OCI-LY7 (cell line): ENCODE measurements around the gene ADAR. TPM values are rescaled to one million over a fixed set of nuclear protein-coding genes. Genes with fewer than 3 reads are reported as not detected.
A peak's percentile ranks its signal among the peaks of the same experiment; 100 is the strongest.

ENCODE experiments used
- BruUV-seq: library from RNA; stranded (reverse); fragments of 400-500 nt; replicated peaks from 2 replicates; lab custom pipeline; 2021; lab: Mats Ljungman, UMichigan
- CTCF ChIA-PET: fragments of 300-600 bp; sonication (Branson Sonifier 250); formaldehyde crosslinking; loops from one replicate; lab custom pipeline; 2022; ENCODE audit warnings: antibody characterized with exemption; ENCODE audit not compliant: unreplicated experiment; lab: Charles Lee
- POLR2A ChIA-PET: fragments of 300-600 bp; sonication (Branson Sonifier 250); formaldehyde crosslinking; loops from one replicate; lab custom pipeline; 2022; ENCODE audit warnings: antibody characterized with exemption; lab: Charles Lee
- DNase-seq: peaks from one replicate; pipeline ENCODE4 v3.0.0-alpha.2; 2015; ENCODE audit warnings: low spot score
- H2AFZ ChIP-seq: fragments of 200-600 bp; sonication (generic), shearing (Covaris generic); 2 replicates; pipeline ENCODE4 v1.6.1; 2014; ENCODE audit warnings: mild to moderate bottlenecking, antibody characterized with exemption, low read length, moderate library complexity
- H3K27ac ChIP-seq: fragments of 200-600 bp; sonication (generic); 2 replicates; pipeline ENCODE4 v1.5.1; 2014; ENCODE audit warnings: mixed run types, low read depth, mild to moderate bottlenecking, moderate library complexity, low read length, inconsistent platforms; ENCODE audit not compliant: poor library complexity, severe bottlenecking
- H3K36me3 ChIP-seq: fragments of 200-600 bp; sonication (generic); 2 replicates; pipeline ENCODE4 v1.6.1; 2014; ENCODE audit warnings: mild to moderate bottlenecking, antibody characterized with exemption, low read length, moderate library complexity, mixed read lengths; ENCODE audit not compliant: insufficient read depth
- H3K4me1 ChIP-seq: fragments of 200-600 bp; sonication (generic); 2 replicates; pipeline ENCODE4 v1.5.1; 2014; ENCODE audit warnings: mild to moderate bottlenecking, low read length; ENCODE audit not compliant: insufficient read depth, poor library complexity, severe bottlenecking
- H3K4me2 ChIP-seq: fragments of 200-600 bp; sonication (generic); 2 replicates; pipeline ENCODE4 v1.6.1; 2014; ENCODE audit warnings: mild to moderate bottlenecking, low read length
- H3K4me3 ChIP-seq: fragments of 200-600 bp; sonication (generic); 2 replicates; pipeline ENCODE4 v1.5.1; 2014; ENCODE audit warnings: mild to moderate bottlenecking, low read depth, low read length; ENCODE audit not compliant: poor library complexity, severe bottlenecking
- H3K79me2 ChIP-seq: fragments of 200-600 bp; sonication (generic); 2 replicates; pipeline ENCODE4 v1.6.1; 2016; ENCODE audit warnings: low read depth, mild to moderate bottlenecking, low read length, moderate library complexity, mixed read lengths; ENCODE audit not compliant: insufficient read depth
- H3K9me2 ChIP-seq: fragments of 200-600 bp; sonication (generic); 2 replicates; pipeline ENCODE4 v1.6.1; 2016; ENCODE audit warnings: mild to moderate bottlenecking, low read length, mixed read lengths; ENCODE audit not compliant: insufficient read depth
- H3K9me3 ChIP-seq: fragments of 200-600 bp; sonication (generic); 2 replicates; pipeline ENCODE4 v1.6.1; 2014; ENCODE audit warnings: mild to moderate bottlenecking, mixed run types, low read length, mixed read lengths
- H4K20me1 ChIP-seq: fragments of 200-600 bp; sonication (generic); 2 replicates; pipeline ENCODE4 v1.6.1; 2014; ENCODE audit warnings: mild to moderate bottlenecking, antibody characterized with exemption, low read length, moderate library complexity, mixed read lengths; ENCODE audit not compliant: insufficient read depth
- EZH2phosphoT487 ChIP-seq: fragments of 200-600 bp; sonication (generic); IDR thresholded peaks from 2 replicates; pipeline ENCODE4 v1.6.1; 2018; ENCODE audit warnings: low read depth, borderline replicate concordance, mild to moderate bottlenecking, mixed run types, antibody characterized with exemption, low read length, moderate library complexity, mixed read lengths
- intact Hi-C: fragments of 100-400 bp; cut with micrococcal nuclease; formaldehyde crosslinking; loops from one replicate; pipeline ENCODE4 v1.10.0; 2022; ENCODE audit not compliant: unreplicated experiment
- total RNA-seq, 2 experiments: library from RNA; depleted of rRNA in 1 of 2; stranded (reverse); fragments of >200 nt in 1 of 2; shearing (Covaris generic) in 1 of 2; gene quantifications; 2 replicates each; pipeline ENCODE4 v1.2.3, GENCODE V29; 2014 to 2022
- TF ChIP-seq, protein P1 (sequence below): fragments of 200-600 bp; sonication (generic); conservative IDR thresholded peaks from 2 replicates; pipeline ENCODE4 v1.5.1; 2014; ENCODE audit warnings: mild to moderate bottlenecking, antibody characterized with exemption, low read length, moderate library complexity, mixed read lengths

Gene ADAR
- total RNA-seq, 2 experiments from 2014 or later: 90.2 to 139 TPM

DNA sequence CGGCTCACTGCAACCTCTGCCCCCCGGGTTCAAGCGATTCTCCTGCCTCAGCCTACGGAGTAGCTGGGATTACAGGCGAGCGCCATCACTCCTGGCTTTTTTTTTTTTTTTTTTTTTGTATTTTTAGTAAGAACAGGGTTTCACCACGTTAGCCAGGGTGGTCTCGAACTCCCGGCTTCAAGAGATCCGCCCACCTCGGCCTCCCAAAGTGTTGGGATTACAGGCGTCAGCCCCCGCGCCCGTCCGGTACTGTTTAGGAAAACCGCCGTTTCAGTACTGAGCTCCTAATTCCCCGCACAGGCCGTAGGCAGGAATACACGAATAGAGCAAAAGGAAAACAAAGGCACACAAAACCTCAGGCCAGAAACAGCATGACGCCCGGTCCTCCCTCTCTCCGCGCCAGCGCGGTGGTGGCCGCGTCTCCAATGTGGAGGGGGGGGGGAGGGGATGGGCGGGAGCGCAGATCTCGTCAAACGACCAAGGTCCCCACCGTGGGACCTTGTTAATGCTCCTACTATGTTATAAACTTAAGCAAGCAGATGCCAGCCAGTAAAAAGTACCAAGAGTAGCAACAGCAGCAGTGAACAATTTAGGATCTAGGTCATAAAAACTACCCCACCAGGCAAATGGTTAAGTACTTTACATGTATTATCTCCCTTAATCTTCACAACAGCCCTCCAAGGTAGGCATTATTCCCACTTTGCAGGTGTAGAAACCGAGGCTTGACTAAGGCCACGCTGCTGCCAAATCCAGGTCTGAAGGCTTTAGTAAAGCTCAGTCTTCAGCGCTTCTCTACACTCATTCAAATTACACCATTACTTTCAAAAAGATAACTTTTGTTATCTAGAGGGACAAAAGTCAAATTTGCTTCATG, 648 bp upstream of the ADAR start:
- Histone ChIP-seq H3K4me1 (peaks cover 38% of the 10 kb centered on the region), H3K4me3 (peak overlapping the region; percentile 81)

DNA sequence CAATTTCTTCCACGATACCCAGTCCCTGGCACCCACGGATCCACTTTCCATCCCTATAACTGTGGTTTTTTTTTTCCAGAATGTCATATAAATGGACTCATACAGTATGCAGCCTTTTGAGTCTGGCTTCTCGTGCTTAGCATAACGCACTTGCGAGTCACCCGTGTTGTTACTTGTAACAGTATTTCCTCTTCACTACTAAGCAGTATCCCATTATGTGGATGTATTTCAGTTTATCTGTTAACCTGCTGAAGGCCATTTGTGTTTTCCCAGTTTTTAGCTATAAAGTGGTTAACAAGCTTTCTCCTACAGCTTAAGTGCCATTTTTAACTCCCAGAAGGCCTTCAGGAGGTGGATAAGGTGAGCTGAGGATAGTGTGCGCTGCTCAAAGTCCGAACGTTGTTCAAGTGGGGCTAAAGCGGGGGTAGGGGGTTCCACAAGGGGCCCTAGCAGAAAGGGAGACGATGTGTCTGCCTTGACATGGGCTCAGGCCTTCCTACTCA, 829 bp downstream of the ADAR start:
- H3K9me3 ChIP-seq: no peaks in the 10 kb centered on the region
- H3K9me2 ChIP-seq: no peaks in the 10 kb centered on the region
- peaks cover 43% of the 10 kb centered on the region for H3K4me1 ChIP-seq
- H3K27ac ChIP-seq: peak overlapping the region; percentile 81
- H2AFZ ChIP-seq: peak overlapping the region; percentile 44; the same call in 1 of the 2 replicates
- H3K79me2 ChIP-seq: peaks cover 96% of the 10 kb centered on the region
- intact Hi-C loops: loop anchor here (5.0 kb wide), 2 partner anchors 255 to 455 kb away; partner anchors contain the start of gene EFNA4
- POLR2A ChIA-PET: interaction anchor here (1.3 kb wide), 2 partner anchors 20 to 47 kb away, joined by 4 read pairs; no protein-coding TSS in a partner anchor
- peak overlapping the region; percentile 81 for H3K4me3 ChIP-seq
- peak overlapping the region; percentile 100 for H3K4me2 ChIP-seq
- H4K20me1 ChIP-seq: peaks cover 13% of the 10 kb centered on the region
- CTCF ChIA-PET: interaction anchor here (0.6 kb wide), 1 partner anchor 272 kb away, joined by 4 read pairs; no protein-coding TSS in a partner anchor
- peak; percentile 13 for DNase-seq
- TSS peak; percentile 70 for BruUV-seq
- H3K36me3 ChIP-seq: peaks cover 25% of the 10 kb centered on the region
- no peak for TF ChIP-seq EZH2phosphoT487
- TF ChIP-seq, protein P1, sequence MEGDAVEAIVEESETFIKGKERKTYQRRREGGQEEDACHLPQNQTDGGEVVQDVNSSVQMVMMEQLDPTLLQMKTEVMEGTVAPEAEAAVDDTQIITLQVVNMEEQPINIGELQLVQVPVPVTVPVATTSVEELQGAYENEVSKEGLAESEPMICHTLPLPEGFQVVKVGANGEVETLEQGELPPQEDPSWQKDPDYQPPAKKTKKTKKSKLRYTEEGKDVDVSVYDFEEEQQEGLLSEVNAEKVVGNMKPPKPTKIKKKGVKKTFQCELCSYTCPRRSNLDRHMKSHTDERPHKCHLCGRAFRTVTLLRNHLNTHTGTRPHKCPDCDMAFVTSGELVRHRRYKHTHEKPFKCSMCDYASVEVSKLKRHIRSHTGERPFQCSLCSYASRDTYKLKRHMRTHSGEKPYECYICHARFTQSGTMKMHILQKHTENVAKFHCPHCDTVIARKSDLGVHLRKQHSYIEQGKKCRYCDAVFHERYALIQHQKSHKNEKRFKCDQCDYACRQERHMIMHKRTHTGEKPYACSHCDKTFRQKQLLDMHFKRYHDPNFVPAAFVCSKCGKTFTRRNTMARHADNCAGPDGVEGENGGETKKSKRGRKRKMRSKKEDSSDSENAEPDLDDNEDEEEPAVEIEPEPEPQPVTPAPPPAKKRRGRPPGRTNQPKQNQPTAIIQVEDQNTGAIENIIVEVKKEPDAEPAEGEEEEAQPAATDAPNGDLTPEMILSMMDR: no peak

More for the DNA sequence above, 648 bp upstream of the ADAR start:
- Histone ChIP-seq H3K27ac (peak overlapping the region; percentile 81), H3K4me2 (peak overlapping the region; percentile 100), H3K9me2 (no peaks in the 10 kb centered on the region), H3K79me2 (peaks cover 83% of the 10 kb centered on the region), H2AFZ (peak overlapping the region; percentile 62; the same call in 1 of the 2 replicates), H3K9me3 (no peaks in the 10 kb centered on the region), H4K20me1 (peaks cover 13% of the 10 kb centered on the region; the same call in 1 of the 2 replicates), H3K36me3 (peaks cover 13% of the 10 kb centered on the region; the same call in 1 of the 2 replicates)
- TSS peak; percentile 63 for BruUV-seq
- TF ChIP-seq, protein P1: no peak
- CTCF ChIA-PET: no interaction called here
- peak; percentile 52 for DNase-seq
- POLR2A ChIA-PET: interaction anchor here (0.6 to 1.5 kb wide), 3 partner anchors 16 to 160 kb away, joined by 4 to 6 read pairs (median 4); no protein-coding TSS in a partner anchor
- intact Hi-C loops: loop anchor here (1.0 to 5.0 kb wide), 4 partner anchors 19 to 454 kb away; partner anchors contain the start of genes EFNA4 and UBE2Q1
